HepG2 (cell line): ENCODE measurements around the gene CCNF. TPM values are rescaled to one million over a fixed set of nuclear protein-coding genes. Genes with fewer than 3 reads are reported as not detected.

ENCODE experiments used
- ATAC-seq: fragments of 200-7000 bp; cut with Tn5 transposase; 3 replicates; pipeline ENCODE4 v1.9.1; 2020; ENCODE audit warnings: mild to moderate bottlenecking, moderate library complexity
- BruUV-seq: library from RNA; stranded (reverse); fragments of 400-500 nt; replicated peaks from 2 replicates; lab custom pipeline; 2021; lab: Mats Ljungman, UMichigan
- CTCF ChIA-PET: fragments of 300-600 bp; formaldehyde crosslinking; extraction: SDS; loops from one replicate; lab custom pipeline; 2021; ENCODE audit warnings: low total read pairs, inconsistent platforms, low intra/inter-chr PET ratio; lab: Yijun Ruan, JAX
- POLR2A ChIA-PET: fragments of 350-600 bp; sonication (Branson Sonifier 250); formaldehyde crosslinking; loops from one replicate; lab custom pipeline; 2020; ENCODE audit warnings: antibody characterized with exemption, inconsistent platforms; lab: Yijun Ruan, JAX
- DNase-seq: peaks from one replicate; pipeline ENCODE4 v3.0.0-alpha.2; 2015; ENCODE audit warnings: low spot score
- FAIRE-seq: peaks from 3 replicates; lab custom pipeline; 2011; peaks lifted over from hg19 to GRCh38; lab: Jason Lieb, UNC
- H2AFZ ChIP-seq: one replicate; pipeline ENCODE4 v1.6.1; 2011; ENCODE audit warnings: low read length, inconsistent platforms
- H3K27ac ChIP-seq: fragments of 300-600 bp; 3 replicates; pipeline ENCODE4 v1.8.0; 2011; ENCODE audit warnings: mixed run types, mild to moderate bottlenecking, mixed read lengths, low read length, inconsistent platforms; ENCODE audit not compliant: insufficient read depth; ENCODE audit errors: extremely low read length
- H3K27me3 ChIP-seq, 2 experiments: fragments of 200-600 bp in 1 of 2; 2 replicates in 1 of 2; 3 replicates in 1 of 2; pipeline versions ENCODE4 v1.6.0 to v1.8.0; 2011; ENCODE audit warnings: low read length in 2 of 2, mild to moderate bottlenecking in 2 of 2, moderate library complexity in 2 of 2, inconsistent platforms in 1 of 2; ENCODE audit not compliant: insufficient read depth in 2 of 2, control insufficient read depth in 1 of 2
- H3K36me3 ChIP-seq, 2 experiments: fragments of 200-600 bp in 1 of 2; replicated peaks in 1 of 2; 2 replicates in 1 of 2; 3 replicates in 1 of 2; pipeline versions ENCODE4 v1.5.1 to v1.8.0; 2011; ENCODE audit warnings: low read length in 2 of 2, inconsistent platforms in 1 of 2; ENCODE audit not compliant: insufficient read depth in 2 of 2, control insufficient read depth in 1 of 2
- H3K4me1 ChIP-seq: 2 replicates; pipeline ENCODE4 v1.5.1; 2012; ENCODE audit warnings: low read length, inconsistent platforms; ENCODE audit not compliant: insufficient read depth
- H3K4me2 ChIP-seq: 2 replicates; pipeline ENCODE4 v1.6.0; 2011; ENCODE audit warnings: low read depth, low read length, inconsistent platforms
- H3K4me3 ChIP-seq, 3 experiments: fragments of 200-600 bp in 1 of 3; sonication (generic), shearing (Covaris generic) in 1 of 3; replicated peaks in 1 of 3; 2 replicates each; pipeline ENCODE4 v1.5.1; 2011 to 2016; ENCODE audit warnings: low read length in 3 of 3, inconsistent platforms in 2 of 3, low read depth in 2 of 3, mild to moderate bottlenecking in 2 of 3, control low read depth in 1 of 3, mixed read lengths in 1 of 3; ENCODE audit not compliant: insufficient read depth in 1 of 3
- H3K79me2 ChIP-seq: one replicate; pipeline ENCODE4 v1.6.1; 2011; ENCODE audit warnings: low read length, inconsistent platforms; ENCODE audit not compliant: insufficient read depth
- H3K9ac ChIP-seq: 2 replicates; pipeline ENCODE4 v1.6.0; 2011; ENCODE audit warnings: mild to moderate bottlenecking, low read depth, low read length, inconsistent platforms; ENCODE audit not compliant: insufficient read depth
- H3K9me3 ChIP-seq: 2 replicates; pipeline ENCODE4 v1.5.1; 2012; ENCODE audit warnings: mild to moderate bottlenecking, low read length
- H4K20me1 ChIP-seq: 2 replicates; pipeline ENCODE4 v1.6.0; 2011; ENCODE audit warnings: inconsistent platforms, mild to moderate bottlenecking, low read length, moderate library complexity; ENCODE audit not compliant: insufficient read depth
- ATF7-NPFF ChIP-seq: sonication (generic); formaldehyde crosslinking; IDR thresholded peaks from 2 replicates; pipeline ENCODE4 v1.8.1; 2023; ENCODE audit warnings: mild to moderate bottlenecking, low read depth, missing genetic modification reagents, moderate library complexity
- BATF2 ChIP-seq: sonication (generic); formaldehyde crosslinking; IDR thresholded peaks from 2 replicates; pipeline ENCODE4 v1.8.0; 2022; ENCODE audit warnings: mild to moderate bottlenecking, missing genetic modification reagents, moderate library complexity
- CTCF ChIP-seq: sonication (generic); formaldehyde crosslinking; IDR thresholded peaks from 2 replicates; pipeline ENCODE4 v1.5.0; 2020; ENCODE audit warnings: mild to moderate bottlenecking, missing genetic modification reagents, moderate library complexity
- HOXA7 ChIP-seq: sonication (generic); formaldehyde crosslinking; IDR thresholded peaks from 2 replicates; pipeline ENCODE4 v1.8.1; 2022; ENCODE audit warnings: mild to moderate bottlenecking, missing genetic modification reagents, moderate library complexity
- KLF15 ChIP-seq: sonication (generic); formaldehyde crosslinking; IDR thresholded peaks from 2 replicates; pipeline ENCODE4 v1.8.1; 2023; ENCODE audit warnings: borderline replicate concordance, mild to moderate bottlenecking, inconsistent platforms, missing genetic modification reagents, mixed read lengths
- MXD3 ChIP-seq: IDR thresholded peaks from 2 replicates; pipeline ENCODE4 v1.6.1; 2016; ENCODE audit warnings: mild to moderate bottlenecking, missing biosample characterization, missing genetic modification reagents
- MYNN ChIP-seq: sonication (generic); formaldehyde crosslinking; IDR thresholded peaks from 2 replicates; pipeline ENCODE4 v1.4.0; 2020; ENCODE audit warnings: mild to moderate bottlenecking, low read depth, missing genetic modification reagents
- RNF2 ChIP-seq: fragments of 450-650 bp; conservative IDR thresholded peaks from 2 replicates; pipeline ENCODE4 v1.6.1; 2016; ENCODE audit warnings: low read depth
- SMAD9 ChIP-seq: sonication (generic); formaldehyde crosslinking; IDR thresholded peaks from 2 replicates; pipeline ENCODE4 v1.5.1; 2020; ENCODE audit warnings: mild to moderate bottlenecking, missing genetic modification reagents
- SNAPC5 ChIP-seq: sonication (generic); formaldehyde crosslinking; IDR thresholded peaks from 2 replicates; pipeline ENCODE4 v1.8.1; 2023; ENCODE audit warnings: mild to moderate bottlenecking, missing genetic modification reagents, borderline replicate concordance
- SRY ChIP-seq: sonication (generic); formaldehyde crosslinking; IDR thresholded peaks from 2 replicates; pipeline ENCODE4 v1.8.0; 2022; ENCODE audit warnings: mild to moderate bottlenecking, missing genetic modification reagents
- TFDP1 ChIP-seq: IDR thresholded peaks from 2 replicates; pipeline ENCODE4 v1.6.1; 2016; ENCODE audit warnings: missing compliant biosample characterization, missing genetic modification reagents, borderline replicate concordance
- ZBTB44 ChIP-seq: sonication (generic); formaldehyde crosslinking; IDR thresholded peaks from 2 replicates; pipeline ENCODE4 v1.4.0; 2020; ENCODE audit warnings: missing genetic modification reagents
- ZC3H13 ChIP-seq: sonication (generic); formaldehyde crosslinking; IDR thresholded peaks from 2 replicates; pipeline ENCODE4 v1.8.1; 2023; ENCODE audit warnings: mild to moderate bottlenecking, missing genetic modification reagents, moderate library complexity
- ZNF136 ChIP-seq: sonication (generic); formaldehyde crosslinking; IDR thresholded peaks from 2 replicates; pipeline ENCODE4 v1.8.1; 2022; ENCODE audit warnings: low read depth, mild to moderate bottlenecking, moderate library complexity, missing genetic modification reagents
- ZNF335 ChIP-seq: sonication (generic); formaldehyde crosslinking; IDR thresholded peaks from 2 replicates; pipeline ENCODE4 v1.4.0; 2020; ENCODE audit warnings: missing genetic modification reagents
- ZNF678 ChIP-seq: sonication (generic); formaldehyde crosslinking; IDR thresholded peaks from 2 replicates; pipeline ENCODE4 v1.4.0; 2020; ENCODE audit warnings: mild to moderate bottlenecking, missing genetic modification reagents
- ZNF7 ChIP-seq: IDR thresholded peaks from 2 replicates; pipeline ENCODE4 v1.6.1; 2016; ENCODE audit warnings: missing biosample characterization, missing genetic modification reagents
- WGBS: methylation state at CpG from one replicate; pipeline ENCODE4 v1.1.6; 2017; ENCODE audit warnings: low lambda C conversion rate; 5-methylcytosine and 5-hydroxymethylcytosine counted together
- in situ Hi-C: cut with HindIII; loops from 2 replicates; pipeline ENCODE4 v1.10.0; 2017; ENCODE audit warnings: low pct_unique_long_range_greater_than_20kb; ENCODE audit not compliant: extremely low pct_ligation_motif_present
- intact Hi-C: fragments of 100-400 bp; cut with micrococcal nuclease; formaldehyde crosslinking; loops from one replicate; pipeline ENCODE4 v1.10.0; 2022; ENCODE audit not compliant: unreplicated experiment
- polyA plus RNA-seq, 8 experiments: library from polyadenylated mRNA; depleted of rRNA in 3 of 8; stranded (reverse) in 7 of 8; unstranded in 1 of 8; fragments of >200 nt; fragmentation: Illumina TruSeq in 4 of 8; extraction: Trizol in 4 of 8; gene quantifications; 2 replicates each; pipeline versions ENCODE4 v1.2.1 to v1.2.3, GENCODE V29; 2011 to 2016; ENCODE audit warnings: low read depth in 4 of 8, missing spikeins in 1 of 8, mixed read lengths in 1 of 8; ENCODE audit not compliant: insufficient read depth in 1 of 8
- total RNA-seq, 5 experiments: library from RNA; depleted of rRNA; stranded (reverse); fragments of >200 nt; fragmentation: Illumina TruSeq; extraction: Trizol; gene quantifications; 2 replicates each; pipeline ENCODE4 v1.2.3, GENCODE V29; 2016; ENCODE audit warnings: low read depth in 1 of 5

CCNF gene
- total and polyA plus RNA-seq, 2 of the 13 experiments (the other 11 are each of a cell fraction or from before 2014, with no cell fraction given) = 6.4 to 22.8 TPM

- ChIA-PET POLR2A (no interaction called here), CTCF (no interaction called here)
- no peak overlapping the region for H3K4me2 ChIP-seq
- peaks cover 14 to 29% of the 10 kb centered on the region in 2 experiments; a peak in 4 of 5 replicates for H3K36me3 ChIP-seq
- in situ Hi-C loops (no loop called here), intact Hi-C loops (no loop called here)
- no peak for TF ChIP-seq TFDP1 (CRISPR knock-in tag)
- TF ChIP-seq BATF2 (CRISPR knock-in tag) = no peak
- no peak for TF ChIP-seq CTCF (CRISPR knock-in tag)
- TF ChIP-seq RNF2 = no peak
- no peak for TF ChIP-seq ZNF335 (CRISPR knock-in tag)
- TF ChIP-seq MYNN (CRISPR knock-in tag) = no peak
- no peak for TF ChIP-seq ZNF678 (CRISPR knock-in tag)
- no peak for TF ChIP-seq HOXA7 (CRISPR knock-in tag)
- TF ChIP-seq MXD3 (CRISPR knock-in tag) = no peak
- no peak for TF ChIP-seq SNAPC5 (CRISPR knock-in tag)
- no peak for TF ChIP-seq ZNF136 (CRISPR knock-in tag)
- no peak for TF ChIP-seq ATF7-NPFF
- no peak for TF ChIP-seq ZBTB44
- no peak for TF ChIP-seq ZC3H13
- TF ChIP-seq SRY (CRISPR knock-in tag) = no peak
- no peak for TF ChIP-seq KLF15 (CRISPR knock-in tag)
- no peak for TF ChIP-seq SMAD9 (CRISPR knock-in tag)
- no peak for TF ChIP-seq ZNF7
- H4K20me1 ChIP-seq = no peaks in the 10 kb centered on the region
- BruUV-seq = no TSS peak
- WGBS = 94% methylated on average over 7 of the region's 15 CpGs
- H3K4me3 ChIP-seq = no peak overlapping the region
- DNase-seq (no peak), ATAC-seq (no peak), FAIRE-seq (no peak)
- no peak overlapping the region for H3K9ac ChIP-seq
- no peaks in the 10 kb centered on the region for H3K9me3 ChIP-seq
- no peak overlapping the region for H3K27ac ChIP-seq
- no peak overlapping the region for H2AFZ ChIP-seq
- H3K4me1 ChIP-seq = peaks cover 22% of the 10 kb centered on the region
- H3K79me2 ChIP-seq = no peaks in the 10 kb centered on the region
- H3K27me3 ChIP-seq = no peaks in the 10 kb centered on the region
Observed at GRCh38 chr16:2498531-2499253, 69.4 kb downstream of the CCNF start.
